ENCODE measurements around the gene MAD1L1.

Gene MAD1L1

DNA sequence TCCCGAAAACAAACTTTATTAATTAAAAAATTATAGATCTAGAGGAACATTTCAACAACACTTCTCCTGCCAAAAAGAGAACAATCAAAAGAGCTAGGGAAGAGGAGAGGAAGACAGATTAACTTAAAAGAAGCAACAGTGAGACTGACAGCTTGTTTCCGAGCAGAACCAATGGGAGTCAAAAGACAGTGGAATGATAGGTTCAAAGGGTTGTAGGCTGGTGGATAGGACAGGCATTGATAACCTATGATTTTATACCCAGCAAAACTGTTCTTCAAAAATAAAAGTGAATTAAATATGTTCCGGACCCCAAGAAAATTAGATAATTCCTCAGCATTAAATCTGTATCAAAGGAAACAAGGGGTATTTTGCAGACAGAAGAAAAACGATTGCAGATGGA is 207.6 kb downstream of the MAD1L1 start:
- TF ChIP-seq, protein P1, sequence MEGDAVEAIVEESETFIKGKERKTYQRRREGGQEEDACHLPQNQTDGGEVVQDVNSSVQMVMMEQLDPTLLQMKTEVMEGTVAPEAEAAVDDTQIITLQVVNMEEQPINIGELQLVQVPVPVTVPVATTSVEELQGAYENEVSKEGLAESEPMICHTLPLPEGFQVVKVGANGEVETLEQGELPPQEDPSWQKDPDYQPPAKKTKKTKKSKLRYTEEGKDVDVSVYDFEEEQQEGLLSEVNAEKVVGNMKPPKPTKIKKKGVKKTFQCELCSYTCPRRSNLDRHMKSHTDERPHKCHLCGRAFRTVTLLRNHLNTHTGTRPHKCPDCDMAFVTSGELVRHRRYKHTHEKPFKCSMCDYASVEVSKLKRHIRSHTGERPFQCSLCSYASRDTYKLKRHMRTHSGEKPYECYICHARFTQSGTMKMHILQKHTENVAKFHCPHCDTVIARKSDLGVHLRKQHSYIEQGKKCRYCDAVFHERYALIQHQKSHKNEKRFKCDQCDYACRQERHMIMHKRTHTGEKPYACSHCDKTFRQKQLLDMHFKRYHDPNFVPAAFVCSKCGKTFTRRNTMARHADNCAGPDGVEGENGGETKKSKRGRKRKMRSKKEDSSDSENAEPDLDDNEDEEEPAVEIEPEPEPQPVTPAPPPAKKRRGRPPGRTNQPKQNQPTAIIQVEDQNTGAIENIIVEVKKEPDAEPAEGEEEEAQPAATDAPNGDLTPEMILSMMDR (conservative IDR thresholded peaks at IDR 0.05; ENCODE audit: low read length) = no peak
- no peak for DNase-seq (ENCODE audit: low read depth)
- H3K4me3 ChIP-seq (ENCODE audit: low read length) = no peak overlapping the region

DNA sequence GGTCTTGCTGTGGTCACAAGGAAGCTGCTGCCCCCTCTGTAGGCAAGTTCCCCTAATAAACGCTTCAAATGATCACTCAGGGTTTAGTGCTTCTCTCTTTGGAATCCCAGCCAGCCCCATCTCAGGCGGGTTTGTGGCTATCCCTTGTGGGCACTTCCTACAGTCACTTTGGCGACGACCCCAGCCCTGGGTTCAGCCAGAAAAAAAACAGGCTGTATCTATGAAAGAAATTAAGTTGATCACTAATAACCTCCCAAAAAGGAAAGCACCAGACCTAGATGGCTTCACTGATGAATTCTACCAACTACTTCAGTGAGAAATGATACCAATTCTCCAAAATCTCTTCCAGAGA is 208.2 kb downstream of the MAD1L1 start:
- H3K4me3 ChIP-seq (ENCODE audit: low read length) = no peak overlapping the region
- TF ChIP-seq, protein P1 (conservative IDR thresholded peaks at IDR 0.05; ENCODE audit: low read length) = no peak
- DNase-seq (ENCODE audit: low read depth) = no peak

DNA sequence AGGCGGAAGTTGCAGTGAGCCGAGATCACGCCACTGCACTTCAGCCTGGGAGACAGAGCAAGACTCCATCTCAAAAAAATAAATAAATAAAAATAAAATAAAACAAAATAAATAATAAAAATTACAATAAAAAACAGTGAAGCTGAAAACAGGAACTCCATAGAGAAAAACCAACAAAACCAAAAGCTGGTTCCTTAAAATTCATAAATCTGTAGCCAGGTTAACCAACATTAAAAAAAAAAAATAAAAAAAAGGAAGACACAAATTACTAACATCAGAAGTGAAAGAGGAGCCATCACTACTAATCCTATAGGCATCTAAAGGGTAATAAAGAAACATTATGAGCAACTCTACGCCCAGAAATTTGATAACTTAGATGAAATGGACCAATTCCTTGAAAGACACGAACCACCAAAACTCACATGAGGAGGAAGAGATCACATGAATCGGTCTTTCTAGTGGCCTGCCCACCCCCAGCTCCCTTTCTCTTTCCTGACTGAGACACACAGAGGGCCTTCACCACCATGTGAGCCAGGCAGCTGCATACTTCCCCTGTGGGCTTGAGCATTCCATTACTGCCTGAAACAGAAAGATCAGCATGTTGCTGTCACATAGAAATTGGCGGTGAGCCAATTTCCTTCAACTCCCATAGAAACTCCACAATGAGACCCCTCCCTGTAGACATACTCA is 208.7 kb downstream of the MAD1L1 start:
- DNase-seq (ENCODE audit: low read depth) = no peak
- no peak overlapping the region for H3K4me3 ChIP-seq (ENCODE audit: low read length)
- TF ChIP-seq, protein P1 (conservative IDR thresholded peaks at IDR 0.05; ENCODE audit: low read length) = no peak

DNA sequence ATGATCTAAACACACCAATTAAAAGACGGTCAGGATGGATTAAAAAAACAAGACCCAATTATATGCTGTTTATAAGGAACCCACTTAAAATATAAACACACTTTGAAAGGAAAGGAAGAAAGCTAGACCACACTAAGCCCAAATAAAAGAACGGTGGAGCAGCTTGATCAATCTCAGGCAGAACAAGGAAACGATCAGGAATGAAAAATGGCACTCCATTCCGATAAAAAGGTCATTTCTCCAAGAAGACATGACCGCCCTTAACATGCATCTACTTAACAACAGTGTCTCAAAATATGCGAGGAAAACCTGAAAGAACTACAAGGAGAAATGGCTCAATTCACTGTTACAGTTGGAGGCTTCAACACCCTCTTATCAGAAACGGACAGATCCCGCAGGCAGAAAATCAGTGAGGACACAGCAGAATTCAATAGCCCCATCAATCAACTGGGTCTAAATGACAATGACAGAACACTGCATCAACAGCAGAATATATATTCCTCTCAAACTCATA is 210.0 kb downstream of the MAD1L1 start:
- TF ChIP-seq, protein P1 (conservative IDR thresholded peaks at IDR 0.05; ENCODE audit: low read length) = no peak
- no peak overlapping the region for H3K4me3 ChIP-seq (ENCODE audit: low read length)
- no peak for DNase-seq (ENCODE audit: low read depth)

DNA sequence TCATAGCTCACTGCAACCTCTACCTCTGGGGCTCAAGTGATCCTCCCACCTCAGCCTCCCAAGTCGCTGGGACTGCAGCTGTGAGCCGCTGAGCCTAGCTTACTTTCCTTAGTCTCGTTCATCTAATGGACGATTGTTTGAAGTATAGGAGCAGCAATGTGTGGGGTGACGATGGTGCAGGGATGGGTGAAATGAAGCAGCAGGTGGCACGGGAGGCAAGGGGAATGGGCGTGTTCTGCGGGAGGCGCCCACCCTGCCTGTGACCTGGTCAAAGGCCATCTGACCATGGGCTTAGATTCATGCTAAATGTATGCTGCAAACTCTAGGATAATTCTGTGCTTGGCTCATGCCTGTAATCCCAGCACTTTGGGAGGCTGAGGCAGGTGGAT is 210.7 kb downstream of the MAD1L1 start:
- no peak for DNase-seq (ENCODE audit: low read depth)
- no peak overlapping the region for H3K4me3 ChIP-seq (ENCODE audit: low read length)
- TF ChIP-seq, protein P1 (conservative IDR thresholded peaks at IDR 0.05; ENCODE audit: low read length) = no peak

DNA sequence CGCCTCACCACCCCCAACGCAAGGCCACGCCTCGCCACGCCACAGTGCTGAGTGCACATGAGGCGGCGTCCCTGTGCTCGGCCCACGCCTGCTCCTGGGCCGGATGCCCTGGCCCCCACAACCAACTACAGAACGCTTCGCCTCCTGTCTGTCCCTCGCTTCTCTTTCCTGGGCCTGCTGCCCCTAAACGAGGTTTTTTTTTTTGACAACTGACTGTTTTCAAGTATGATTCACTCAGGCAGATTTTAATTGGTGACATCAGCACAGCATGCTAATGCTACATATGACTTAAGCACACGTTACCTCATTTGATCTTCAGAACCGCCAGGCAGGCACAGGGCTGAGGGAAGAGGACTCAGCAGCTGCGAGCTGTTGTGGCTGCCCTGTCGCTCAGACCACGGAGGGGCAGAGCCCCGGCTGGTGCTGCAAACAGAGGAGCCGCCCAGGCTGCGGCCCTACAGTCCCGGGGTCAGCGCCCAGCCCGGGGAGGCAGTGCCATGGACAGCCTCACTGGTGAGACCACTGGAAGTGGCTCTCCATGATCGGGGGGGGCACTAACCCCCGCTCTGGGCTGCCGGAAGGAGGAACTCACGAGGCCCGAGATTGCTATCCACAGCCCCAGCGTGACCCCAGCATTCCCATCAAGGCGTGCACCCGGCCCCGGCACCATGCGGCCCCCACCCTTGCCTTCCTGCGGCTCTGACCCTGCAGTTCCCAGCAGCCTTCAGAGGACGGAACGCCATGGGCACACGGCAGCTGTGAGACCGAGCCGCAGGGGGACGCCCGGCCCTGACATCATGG is 212.8 kb downstream of the MAD1L1 start:
- TF ChIP-seq, protein P1 (conservative IDR thresholded peaks at IDR 0.05; ENCODE audit: low read length) = no peak; the same call in 1 of the 2 replicates
- H3K4me3 ChIP-seq (ENCODE audit: low read length) = peak overlapping the region; percentile 29
- DNase-seq (ENCODE audit: low read depth) = peak; percentile 91

DNA sequence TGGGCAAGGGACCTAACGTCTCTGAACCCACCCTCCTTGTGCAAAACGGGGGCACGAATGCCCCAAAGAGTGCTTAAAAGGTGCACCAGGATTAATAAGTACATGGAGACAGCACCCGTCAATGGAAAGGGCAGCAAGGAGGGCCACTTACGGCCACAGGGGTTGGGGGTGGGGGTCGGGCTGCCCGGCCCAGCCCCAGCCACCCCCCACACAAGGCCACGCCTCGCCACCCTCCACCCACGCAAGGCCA is 213.4 kb downstream of the MAD1L1 start:
- no peak for DNase-seq (ENCODE audit: low read depth)
- peak overlapping the region; percentile 42 for H3K4me3 ChIP-seq (ENCODE audit: low read length)
- TF ChIP-seq, protein P1 (conservative IDR thresholded peaks at IDR 0.05; ENCODE audit: low read length) = no peak
